OCI-LY1 (cell line): ENCODE results near the gene RBM34.
"Not testable (repeated sequence)": the region's sequence is repeated elsewhere in the genome, so short reads cannot be mapped to it uniquely, and the experiment has no call there.

Experiments
- H2AFZ ChIP-seq: fragments of 200-600 bp; sonication (generic), shearing (Covaris generic); 2 replicates; pipeline ENCODE4 v1.6.0; 2014; ENCODE audit warnings: antibody characterized with exemption, mild to moderate bottlenecking, low read length
- H3F3A ChIP-seq: fragments of 200-600 bp; sonication (generic), shearing (Covaris generic); 2 replicates; pipeline ENCODE4 v1.6.0; 2014; ENCODE audit warnings: mild to moderate bottlenecking, antibody characterized with exemption, low read length, moderate library complexity; ENCODE audit not compliant: insufficient read depth
- H3K27ac ChIP-seq: fragments of 200-600 bp; sonication (generic); 2 replicates; pipeline ENCODE4 v1.5.1; 2014; ENCODE audit warnings: low read length, mixed run types, mild to moderate bottlenecking, low read depth; ENCODE audit not compliant: poor library complexity, severe bottlenecking
- H3K27me3 ChIP-seq: fragments of 200-600 bp; sonication (generic); 2 replicates; pipeline ENCODE4 v1.6.0; 2014; ENCODE audit warnings: antibody characterized with exemption, mild to moderate bottlenecking, low read length, moderate library complexity; ENCODE audit not compliant: insufficient read depth
- H3K36me3 ChIP-seq: fragments of 200-600 bp; sonication (generic); 2 replicates; pipeline ENCODE4 v1.6.1; 2014; ENCODE audit warnings: mild to moderate bottlenecking, antibody characterized with exemption, low read length, moderate library complexity, mixed read lengths; ENCODE audit not compliant: insufficient read depth
- H3K4me1 ChIP-seq: fragments of 200-600 bp; sonication (generic); 2 replicates; pipeline ENCODE4 v1.5.1; 2014; ENCODE audit warnings: mild to moderate bottlenecking, low read length, moderate library complexity; ENCODE audit not compliant: insufficient read depth, severe bottlenecking
- H3K4me2 ChIP-seq: fragments of 200-600 bp; sonication (generic), shearing (Covaris generic); 2 replicates; pipeline ENCODE4 v1.6.1; 2014; ENCODE audit warnings: low read length
- H3K4me3 ChIP-seq: fragments of 200-600 bp; sonication (generic); 2 replicates; pipeline ENCODE4 v1.5.1; 2014; ENCODE audit warnings: low read length, low read depth, mild to moderate bottlenecking, mixed read lengths; ENCODE audit not compliant: poor library complexity, severe bottlenecking
- H3K79me2 ChIP-seq: fragments of 200-600 bp; shearing (Covaris generic); 2 replicates; pipeline ENCODE4 v1.6.1; 2016; ENCODE audit warnings: mixed run types, low read length, mixed read lengths; ENCODE audit not compliant: insufficient read depth
- H3K9ac ChIP-seq: fragments of 200-600 bp; sonication (generic), shearing (Covaris generic); 2 replicates; pipeline ENCODE4 v1.6.1; 2014; ENCODE audit warnings: mild to moderate bottlenecking, low read length, mixed read lengths
- H3K9me2 ChIP-seq: fragments of 200-600 bp; sonication (generic), shearing (Covaris generic); 2 replicates; pipeline ENCODE4 v1.6.1; 2014; ENCODE audit warnings: low read depth, mild to moderate bottlenecking, low read length, mixed read lengths
- H3K9me3 ChIP-seq: fragments of 200-600 bp; shearing (Covaris generic); 2 replicates; pipeline ENCODE4 v1.6.1; 2014; ENCODE audit warnings: low read length, mixed read lengths
- H4K20me1 ChIP-seq: fragments of 200-600 bp; sonication (generic), shearing (Covaris generic); 2 replicates; pipeline ENCODE4 v1.6.0; 2016; ENCODE audit warnings: mild to moderate bottlenecking, low read length; ENCODE audit not compliant: insufficient read depth
- CTCF ChIP-seq: fragments of 200-600 bp; sonication (generic), shearing (Covaris generic); IDR thresholded peaks from 2 replicates; pipeline ENCODE4 v1.5.1; 2017; ENCODE audit warnings: mild to moderate bottlenecking, antibody characterized with exemption, low read length, moderate library complexity, mixed read lengths
- EZH2 ChIP-seq: fragments of 200-600 bp; sonication (generic), shearing (Covaris generic); IDR thresholded peaks from 2 replicates; pipeline ENCODE4 v1.8.0; 2017; ENCODE audit warnings: borderline replicate concordance, mixed run types, mild to moderate bottlenecking, antibody characterized with exemption, low read length, moderate library complexity, mixed read lengths

Gene RBM34

GRCh38 chr1:235098991-235099390, 62.1 kb downstream of the RBM34 start:
- TF ChIP-seq EZH2 = no peak
- no peak for TF ChIP-seq CTCF
- H3K4me3 ChIP-seq = no peak overlapping the region
- H3K4me2 ChIP-seq = no peak overlapping the region
- H3K27me3 ChIP-seq = no peaks in the 10 kb centered on the region
- peaks cover 12% of the 10 kb centered on the region for H3K4me1 ChIP-seq
- H3K9ac ChIP-seq = no peak overlapping the region
- H3K79me2 ChIP-seq = no peaks in the 10 kb centered on the region
- no peaks in the 10 kb centered on the region for H3K9me2 ChIP-seq
- H2AFZ ChIP-seq = no peak overlapping the region
- no peak overlapping the region for H3K27ac ChIP-seq
- no peaks in the 10 kb centered on the region for H3F3A ChIP-seq
- H4K20me1 ChIP-seq = no peaks in the 10 kb centered on the region
- no peaks in the 10 kb centered on the region for H3K9me3 ChIP-seq
- H3K36me3 ChIP-seq = no peaks in the 10 kb centered on the region

GRCh38 chr1:235098547-235098946, 62.5 kb downstream of the RBM34 start:
- no peaks in the 10 kb centered on the region for H3K36me3 ChIP-seq
- H3K27me3 ChIP-seq = no peaks in the 10 kb centered on the region
- H3K4me1 ChIP-seq = peaks cover 9% of the 10 kb centered on the region
- H3K9me3 ChIP-seq = no peaks in the 10 kb centered on the region
- no peaks in the 10 kb centered on the region for H3K79me2 ChIP-seq
- no peaks in the 10 kb centered on the region for H4K20me1 ChIP-seq
- H2AFZ ChIP-seq = no peak overlapping the region
- no peak overlapping the region for H3K9ac ChIP-seq
- no peak overlapping the region for H3K4me3 ChIP-seq
- no peak overlapping the region for H3K27ac ChIP-seq
- no peaks in the 10 kb centered on the region for H3K9me2 ChIP-seq
- no peak for TF ChIP-seq EZH2
- no peak overlapping the region for H3K4me2 ChIP-seq
- H3F3A ChIP-seq = no peaks in the 10 kb centered on the region

GRCh38 chr1:235097501-235097900, 63.5 kb downstream of the RBM34 start:
- H3K4me2 ChIP-seq, H3K9ac ChIP-seq, H3K36me3 ChIP-seq, H3F3A ChIP-seq, H3K79me2 ChIP-seq, H4K20me1 ChIP-seq, H3K4me1 ChIP-seq, H3K27ac ChIP-seq, H2AFZ ChIP-seq, H3K27me3 ChIP-seq, H3K9me3 ChIP-seq, H3K9me2 ChIP-seq, H3K4me3 ChIP-seq: not testable (repeated sequence)

- Histone ChIP-seq H4K20me1 (no peaks in the 10 kb centered on the region), H2AFZ (no peak overlapping the region), H3K9me3 (no peaks in the 10 kb centered on the region), H3K36me3 (no peaks in the 10 kb centered on the region), H3K4me2 (no peak overlapping the region), H3K4me3 (no peak overlapping the region), H3K27me3 (no peaks in the 10 kb centered on the region; the same call in 1 of the 2 replicates), H3K9me2 (no peaks in the 10 kb centered on the region), H3K79me2 (no peaks in the 10 kb centered on the region), H3K27ac (no peak overlapping the region), H3F3A (no peaks in the 10 kb centered on the region), H3K9ac (no peak overlapping the region), H3K4me1 (peaks cover 9% of the 10 kb centered on the region)
- no peak for TF ChIP-seq EZH2
- no peak for TF ChIP-seq CTCF
These were observed 65.0 kb downstream of the RBM34 start for GRCh38 chr1:235095938-235096562.
